Measurements from ENCODE around the gene NCF4.

NCF4 gene

GRCh38 chr22:36921309-36922104 lies 60.7 kb downstream of the NCF4 start:
- TF ChIP-seq CTCF (conservative IDR thresholded peaks at IDR 0.05; ENCODE audit: low read depth, low read length), result no peak
- no peak for DNase-seq (ENCODE audit: low read depth)
- H3K4me3 ChIP-seq (ENCODE audit: low read depth, low read length), result no peak overlapping the region

GRCh38 chr22:36922105-36922608 lies 61.4 kb downstream of the NCF4 start:
- no peak for DNase-seq (ENCODE audit: low read depth)
- no peak for TF ChIP-seq CTCF (conservative IDR thresholded peaks at IDR 0.05; ENCODE audit: low read depth, low read length)

GRCh38 chr22:36922711-36923110 lies 61.9 kb downstream of the NCF4 start:
- TF ChIP-seq CTCF (conservative IDR thresholded peaks at IDR 0.05; ENCODE audit: low read depth, low read length), result no peak
- no peak overlapping the region for H3K4me3 ChIP-seq (ENCODE audit: low read depth, low read length)
- DNase-seq (ENCODE audit: low read depth), result no peak

More at GRCh38 chr22:36922105-36922608, 61.4 kb downstream of the NCF4 start:
- H3K4me3 ChIP-seq (ENCODE audit: low read depth, low read length), result no peak overlapping the region

GRCh38 chr22:36923131-36923788 lies 62.5 kb downstream of the NCF4 start:
- no peak overlapping the region for H3K4me3 ChIP-seq (ENCODE audit: low read depth, low read length)
- DNase-seq (ENCODE audit: low read depth), result no peak
- TF ChIP-seq CTCF (conservative IDR thresholded peaks at IDR 0.05; ENCODE audit: low read depth, low read length), result no peak

GRCh38 chr22:36924151-36924698 lies 63.4 kb downstream of the NCF4 start:
- no peak for TF ChIP-seq CTCF (conservative IDR thresholded peaks at IDR 0.05; ENCODE audit: low read depth, low read length)
- no peak for DNase-seq (ENCODE audit: low read depth)
- H3K4me3 ChIP-seq (ENCODE audit: low read depth, low read length), result no peak overlapping the region

GRCh38 chr22:36925388-36926290 lies 64.8 kb downstream of the NCF4 start:
- DNase-seq (ENCODE audit: low read depth), result no peak
- no peak for TF ChIP-seq CTCF (conservative IDR thresholded peaks at IDR 0.05; ENCODE audit: low read depth, low read length)
- H3K4me3 ChIP-seq (ENCODE audit: low read depth, low read length), result no peak overlapping the region
